Esophagus mucosa (tissue), 1 donor: ENCODE data around the gene STRN3. TPM values are rescaled to one million over a fixed set of nuclear protein-coding genes. Genes with fewer than 3 reads are reported as not detected.
"Not testable (repeated sequence)": the region's sequence is repeated elsewhere in the genome, so short reads cannot be mapped to it uniquely, and the experiment has no call there.

ENCODE experiments used
- ATAC-seq: fragments of 200-7000 bp; cut with Tn5 transposase; one replicate; pipeline ENCODE4 v1.9.1; 2020
- total RNA-seq: library from RNA; stranded (reverse); gene quantifications from one replicate; pipeline ENCODE4 v1.2.4, GENCODE V29; 2023
- donor health status: DM: yes; HTN: yes; CAD: no.

Gene STRN3, protein sequence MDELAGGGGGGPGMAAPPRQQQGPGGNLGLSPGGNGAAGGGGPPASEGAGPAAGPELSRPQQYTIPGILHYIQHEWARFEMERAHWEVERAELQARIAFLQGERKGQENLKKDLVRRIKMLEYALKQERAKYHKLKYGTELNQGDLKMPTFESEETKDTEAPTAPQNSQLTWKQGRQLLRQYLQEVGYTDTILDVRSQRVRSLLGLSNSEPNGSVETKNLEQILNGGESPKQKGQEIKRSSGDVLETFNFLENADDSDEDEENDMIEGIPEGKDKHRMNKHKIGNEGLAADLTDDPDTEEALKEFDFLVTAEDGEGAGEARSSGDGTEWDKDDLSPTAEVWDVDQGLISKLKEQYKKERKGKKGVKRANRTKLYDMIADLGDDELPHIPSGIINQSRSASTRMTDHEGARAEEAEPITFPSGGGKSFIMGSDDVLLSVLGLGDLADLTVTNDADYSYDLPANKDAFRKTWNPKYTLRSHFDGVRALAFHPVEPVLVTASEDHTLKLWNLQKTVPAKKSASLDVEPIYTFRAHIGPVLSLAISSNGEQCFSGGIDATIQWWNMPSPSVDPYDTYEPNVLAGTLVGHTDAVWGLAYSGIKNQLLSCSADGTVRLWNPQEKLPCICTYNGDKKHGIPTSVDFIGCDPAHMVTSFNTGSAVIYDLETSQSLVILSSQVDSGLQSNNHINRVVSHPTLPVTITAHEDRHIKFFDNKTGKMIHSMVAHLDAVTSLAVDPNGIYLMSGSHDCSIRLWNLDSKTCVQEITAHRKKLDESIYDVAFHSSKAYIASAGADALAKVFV
- 24.5 TPM for total RNA-seq

DNA sequence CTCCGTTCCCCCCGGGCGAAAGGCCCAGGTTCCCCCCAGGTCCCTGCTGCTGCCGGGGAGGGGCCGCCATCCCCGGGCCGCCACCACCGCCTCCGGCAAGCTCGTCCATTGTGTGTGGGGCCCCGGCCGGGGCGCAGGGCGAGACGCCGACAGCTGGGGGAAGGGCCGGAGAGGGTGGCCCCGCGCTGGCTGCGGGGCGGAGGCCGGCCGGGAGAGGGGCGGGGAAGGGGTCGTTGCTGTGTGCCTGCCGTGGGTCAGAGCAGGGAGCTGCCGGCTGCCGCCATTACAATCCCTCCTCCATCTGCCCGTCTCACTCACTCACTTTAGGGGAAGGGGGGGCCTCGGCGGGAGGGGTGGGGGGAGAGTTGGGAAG lies at the start of gene STRN3:
TSS of gene STRN3 (minus strand) at position 303 of the 373 bp plus-strand sequence. CDS start at position 109, 194 bp downstream.
- peak; percentile 61 for ATAC-seq

GRCh38 chr14:31075144-31075543 lies 49.0 kb upstream of the STRN3 start:
- ATAC-seq = no peak

GRCh38 chr14:31071151-31071550 lies 45.0 kb upstream of the STRN3 start:
- no peak for ATAC-seq

DNA sequence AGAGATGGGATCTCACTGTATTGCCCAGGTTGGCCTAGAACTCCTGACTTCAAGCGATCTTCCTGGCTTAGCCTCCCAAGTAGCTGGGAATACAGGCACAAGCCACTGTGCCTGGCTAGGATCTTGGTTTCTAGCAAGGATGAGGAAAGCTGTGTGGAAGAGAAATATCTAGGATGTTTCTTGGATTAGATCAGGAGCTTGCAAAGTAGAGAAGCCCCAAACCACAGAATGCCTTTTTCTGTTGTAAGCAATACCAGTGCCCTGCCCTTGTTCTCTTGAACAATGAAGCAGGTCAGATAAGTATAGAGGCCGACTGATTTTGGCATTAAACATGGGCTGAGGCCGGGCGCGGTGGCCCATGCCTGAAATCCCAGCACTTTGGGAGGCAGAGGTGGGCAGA lies 44.3 kb upstream of the STRN3 start:
- ATAC-seq = no peak

- no peak for ATAC-seq
These were observed 43.2 kb upstream of the STRN3 start for GRCh38 chr14:31069343-31069742.

- no peak for ATAC-seq
These were observed 42.1 kb upstream of the STRN3 start for GRCh38 chr14:31068235-31068634.

GRCh38 chr14:31062908-31063307 lies 36.7 kb upstream of the STRN3 start:
- not testable (repeated sequence) for ATAC-seq

DNA sequence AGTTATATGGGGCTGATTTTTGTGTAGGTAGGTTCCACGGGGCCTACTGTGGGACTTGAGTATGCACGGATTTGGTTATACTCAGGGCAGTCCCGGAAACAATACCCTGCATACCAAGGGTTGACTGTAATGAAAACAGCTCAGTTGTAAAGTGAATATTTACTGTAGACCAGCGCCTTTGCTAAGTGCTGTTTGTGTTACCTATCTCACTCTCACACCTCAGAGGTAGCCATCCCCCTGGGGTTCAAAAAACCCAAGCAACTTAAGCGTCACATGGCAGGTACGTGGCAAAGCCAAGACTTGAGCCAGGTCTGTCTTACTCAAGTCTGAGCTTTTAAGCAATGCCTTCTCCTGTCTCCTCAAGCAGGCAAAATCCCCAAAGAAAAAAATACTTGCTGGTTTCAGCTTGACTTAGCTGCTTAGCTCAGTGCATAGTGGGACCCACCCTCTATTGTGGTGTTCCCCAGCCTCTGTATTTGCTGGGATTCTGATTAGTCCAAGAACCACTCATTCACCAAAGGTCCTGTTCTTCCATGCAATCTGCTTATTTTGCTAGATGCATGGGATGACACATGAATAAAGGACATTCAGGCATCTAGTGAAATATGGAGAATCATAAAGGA lies 34.2 kb upstream of the STRN3 start:
- peak; percentile 54 for ATAC-seq

GRCh38 chr14:31059152-31059924 lies 33.2 kb upstream of the STRN3 start:
- peak; percentile 35 for ATAC-seq

- no peak for ATAC-seq
These were observed 31.7 kb upstream of the STRN3 start for GRCh38 chr14:31057701-31058364.

- ATAC-seq = peak; percentile 60
These were observed 30.9 kb upstream of the STRN3 start for GRCh38 chr14:31057035-31057434.

- ATAC-seq = not testable (repeated sequence)
These were observed 26.9 kb upstream of the STRN3 start for GRCh38 chr14:31052905-31053586.

DNA sequence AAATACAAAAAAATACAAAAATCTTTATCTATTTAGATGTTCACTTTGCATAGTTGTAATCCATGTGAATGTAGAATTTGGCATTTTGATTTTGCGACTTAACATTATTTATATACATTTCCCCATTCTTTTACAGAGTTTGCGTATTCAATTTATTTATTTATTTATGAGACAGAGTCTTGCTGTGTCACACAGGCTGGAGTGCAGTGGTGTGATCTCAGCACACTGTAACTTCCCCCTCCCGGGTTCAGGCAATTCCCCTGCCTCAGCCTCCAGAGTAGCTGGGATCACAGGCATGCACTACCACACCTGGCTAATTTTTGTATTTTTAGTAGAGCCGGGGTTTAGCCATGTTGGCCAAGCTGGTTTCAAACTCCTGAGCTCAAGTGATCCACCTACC lies 25.3 kb upstream of the STRN3 start:
- ATAC-seq = no peak

DNA sequence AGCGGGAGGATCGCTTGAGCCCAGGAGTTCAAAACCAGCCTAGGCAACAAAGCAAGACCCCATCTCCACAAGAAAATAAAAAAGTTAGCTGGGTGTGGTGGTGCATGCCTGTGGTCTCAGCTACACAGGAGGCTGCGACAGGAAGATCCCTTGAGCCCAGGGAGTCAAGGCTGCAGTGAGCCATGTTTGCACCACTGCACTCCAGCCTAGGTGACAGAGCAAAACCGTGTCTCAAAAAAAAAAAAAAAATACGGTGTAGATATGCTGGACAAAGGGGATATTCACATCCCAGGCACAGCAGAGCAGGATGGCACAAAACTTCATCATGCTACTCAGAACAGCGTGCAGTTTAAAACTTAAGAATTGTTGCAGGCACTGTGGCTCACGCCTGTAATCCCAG lies 24.8 kb upstream of the STRN3 start:
- ATAC-seq = no peak

- ATAC-seq = peak; percentile 63
These were observed 21.3 kb upstream of the STRN3 start for GRCh38 chr14:31047503-31047902.

GRCh38 chr14:31045501-31046080 lies 19.4 kb upstream of the STRN3 start:
- no peak for ATAC-seq

DNA sequence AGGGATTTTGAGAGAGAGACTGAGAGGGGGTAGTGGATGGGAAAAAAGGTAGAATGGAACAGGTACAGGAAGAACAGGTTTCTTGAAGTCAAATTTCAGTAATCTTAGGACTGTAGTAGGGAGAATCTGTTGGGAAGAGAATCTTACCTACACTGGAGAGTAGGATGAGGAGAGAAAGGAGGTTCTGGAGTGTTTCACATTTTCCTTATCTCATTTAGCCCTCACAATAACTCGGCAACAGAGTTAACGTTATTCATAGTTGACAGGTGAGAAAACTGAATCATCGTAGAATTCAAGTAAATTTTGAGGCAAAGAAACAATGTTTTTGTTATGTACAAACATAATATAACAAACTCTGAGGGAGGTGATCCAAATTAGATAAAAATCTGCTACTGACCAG lies 17.2 kb upstream of the STRN3 start:
- no peak for ATAC-seq

GRCh38 chr14:31042893-31043292 lies 16.7 kb upstream of the STRN3 start:
- not testable (repeated sequence) for ATAC-seq

- no peak for ATAC-seq
These were observed 16.1 kb upstream of the STRN3 start for GRCh38 chr14:31042300-31042699.

DNA sequence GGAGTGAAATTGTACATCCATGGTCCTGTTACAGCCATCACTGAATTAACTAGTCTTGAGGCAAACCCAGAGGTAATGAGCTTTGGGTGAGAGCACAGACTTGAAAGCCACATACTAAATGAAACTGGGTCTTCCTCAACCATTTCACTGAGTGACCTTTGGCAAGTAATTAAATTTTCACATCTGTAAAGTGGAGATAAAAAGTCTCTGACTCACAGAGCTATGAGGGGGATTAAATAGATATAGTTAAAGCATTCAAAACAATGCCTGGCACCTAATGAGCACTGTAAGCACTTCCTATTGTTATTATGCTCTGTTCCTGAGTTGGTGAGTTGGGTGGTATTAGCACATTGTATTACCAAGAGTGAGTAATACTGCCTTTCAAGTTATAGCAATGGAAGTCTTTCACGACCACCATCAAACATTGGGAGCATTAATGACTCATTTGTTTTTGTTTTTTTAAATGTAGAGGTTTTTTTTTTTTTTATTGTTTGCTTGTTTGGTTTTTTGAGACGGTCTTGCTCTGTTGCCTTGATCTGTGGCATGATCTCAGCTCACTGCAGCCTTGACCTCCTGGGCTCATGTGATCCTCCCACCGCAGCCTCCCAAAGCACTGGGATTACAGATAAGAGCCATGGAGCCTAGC lies 12.5 kb upstream of the STRN3 start:
- ATAC-seq = peak; percentile 87
